ENCODE data around the gene POLR3A.

GRCh38 chr10:78062296-78062695 is 33.0 kb upstream of the POLR3A start:
- TF ChIP-seq CTCF (IDR thresholded peaks at IDR 0.05) (no peak), POLR2A (IDR thresholded peaks at IDR 0.05) (no peak)

Data from esophagus squamous epithelium (tissue), 4 donors.